ENCODE results near the gene ST6GALNAC3. TPM values are rescaled to one million over a fixed set of nuclear protein-coding genes. Genes with fewer than 3 reads are reported as not detected.

Gene ST6GALNAC3
- total RNA-seq, 1 experiment from 2014 or later, result 0.03 TPM

DNA sequence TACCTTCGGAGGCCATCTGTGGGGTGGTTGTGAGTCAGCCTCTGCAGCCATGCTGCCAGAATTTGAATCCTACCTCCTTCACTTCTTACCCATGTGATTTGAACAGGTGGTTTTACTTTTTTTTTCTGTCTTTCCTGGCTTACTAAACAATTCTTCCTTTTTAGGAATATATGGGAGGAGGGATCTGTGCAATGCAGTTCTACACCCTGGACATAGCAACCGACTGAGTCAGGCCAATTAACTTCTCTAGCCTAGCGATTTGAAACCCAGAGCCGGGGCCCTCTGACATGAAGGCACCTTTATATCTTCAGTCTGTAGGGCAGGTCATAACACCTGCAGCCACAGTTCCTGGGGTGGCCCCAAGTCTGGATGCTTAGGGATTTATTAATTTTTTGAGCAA lies 83.6 kb downstream of the ST6GALNAC3 start:
- peaks cover 1% of the 10 kb centered on the region; the same call in 1 of the 2 replicates for H3K27me3 ChIP-seq (ENCODE audit: control insufficient read depth, insufficient read depth, low read length)
- no peak for TF ChIP-seq SIN3A (IDR thresholded peaks at IDR 0.05; ENCODE audit: borderline replicate concordance, insufficient read depth, low read depth, low read length)
- TF ChIP-seq, protein P1, sequence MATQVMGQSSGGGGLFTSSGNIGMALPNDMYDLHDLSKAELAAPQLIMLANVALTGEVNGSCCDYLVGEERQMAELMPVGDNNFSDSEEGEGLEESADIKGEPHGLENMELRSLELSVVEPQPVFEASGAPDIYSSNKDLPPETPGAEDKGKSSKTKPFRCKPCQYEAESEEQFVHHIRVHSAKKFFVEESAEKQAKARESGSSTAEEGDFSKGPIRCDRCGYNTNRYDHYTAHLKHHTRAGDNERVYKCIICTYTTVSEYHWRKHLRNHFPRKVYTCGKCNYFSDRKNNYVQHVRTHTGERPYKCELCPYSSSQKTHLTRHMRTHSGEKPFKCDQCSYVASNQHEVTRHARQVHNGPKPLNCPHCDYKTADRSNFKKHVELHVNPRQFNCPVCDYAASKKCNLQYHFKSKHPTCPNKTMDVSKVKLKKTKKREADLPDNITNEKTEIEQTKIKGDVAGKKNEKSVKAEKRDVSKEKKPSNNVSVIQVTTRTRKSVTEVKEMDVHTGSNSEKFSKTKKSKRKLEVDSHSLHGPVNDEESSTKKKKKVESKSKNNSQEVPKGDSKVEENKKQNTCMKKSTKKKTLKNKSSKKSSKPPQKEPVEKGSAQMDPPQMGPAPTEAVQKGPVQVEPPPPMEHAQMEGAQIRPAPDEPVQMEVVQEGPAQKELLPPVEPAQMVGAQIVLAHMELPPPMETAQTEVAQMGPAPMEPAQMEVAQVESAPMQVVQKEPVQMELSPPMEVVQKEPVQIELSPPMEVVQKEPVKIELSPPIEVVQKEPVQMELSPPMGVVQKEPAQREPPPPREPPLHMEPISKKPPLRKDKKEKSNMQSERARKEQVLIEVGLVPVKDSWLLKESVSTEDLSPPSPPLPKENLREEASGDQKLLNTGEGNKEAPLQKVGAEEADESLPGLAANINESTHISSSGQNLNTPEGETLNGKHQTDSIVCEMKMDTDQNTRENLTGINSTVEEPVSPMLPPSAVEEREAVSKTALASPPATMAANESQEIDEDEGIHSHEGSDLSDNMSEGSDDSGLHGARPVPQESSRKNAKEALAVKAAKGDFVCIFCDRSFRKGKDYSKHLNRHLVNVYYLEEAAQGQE (IDR thresholded peaks at IDR 0.05; ENCODE audit: insufficient read depth in 1 of 2, low read depth in 2 of 2, low read length in 1 of 2), result no peak
- TF ChIP-seq TCF7L2 (IDR thresholded peaks at IDR 0.05; ENCODE audit: low read depth, low read length), result no peak
- TF ChIP-seq POLR2AphosphoS5 (IDR thresholded peaks at IDR 0.05; ENCODE audit: low read depth, low read length), result no peak
- TF ChIP-seq, protein P2, sequence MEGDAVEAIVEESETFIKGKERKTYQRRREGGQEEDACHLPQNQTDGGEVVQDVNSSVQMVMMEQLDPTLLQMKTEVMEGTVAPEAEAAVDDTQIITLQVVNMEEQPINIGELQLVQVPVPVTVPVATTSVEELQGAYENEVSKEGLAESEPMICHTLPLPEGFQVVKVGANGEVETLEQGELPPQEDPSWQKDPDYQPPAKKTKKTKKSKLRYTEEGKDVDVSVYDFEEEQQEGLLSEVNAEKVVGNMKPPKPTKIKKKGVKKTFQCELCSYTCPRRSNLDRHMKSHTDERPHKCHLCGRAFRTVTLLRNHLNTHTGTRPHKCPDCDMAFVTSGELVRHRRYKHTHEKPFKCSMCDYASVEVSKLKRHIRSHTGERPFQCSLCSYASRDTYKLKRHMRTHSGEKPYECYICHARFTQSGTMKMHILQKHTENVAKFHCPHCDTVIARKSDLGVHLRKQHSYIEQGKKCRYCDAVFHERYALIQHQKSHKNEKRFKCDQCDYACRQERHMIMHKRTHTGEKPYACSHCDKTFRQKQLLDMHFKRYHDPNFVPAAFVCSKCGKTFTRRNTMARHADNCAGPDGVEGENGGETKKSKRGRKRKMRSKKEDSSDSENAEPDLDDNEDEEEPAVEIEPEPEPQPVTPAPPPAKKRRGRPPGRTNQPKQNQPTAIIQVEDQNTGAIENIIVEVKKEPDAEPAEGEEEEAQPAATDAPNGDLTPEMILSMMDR (IDR thresholded peaks at IDR 0.05), result no peak
- no peaks in the 10 kb centered on the region for H3K36me3 ChIP-seq (ENCODE audit: control insufficient read depth, insufficient read depth, low read length)
- in situ Hi-C loops (cut with HindIII; ENCODE audit: low pct_unique_long_range_greater_than_20kb, low sequenced_read_pairs) (no loop called here), intact Hi-C loops (cut with micrococcal nuclease; ENCODE audit: unreplicated experiment) (no loop called here)
- H3K4me3 ChIP-seq (ENCODE audit: low read depth in 2 of 2, low read length in 2 of 2), result no peak overlapping the region
- DNase-seq (ENCODE audit: low read depth, low spot score), result no peak
- ATAC-seq, result no peak
- H3K9me3 ChIP-seq (ENCODE audit: control insufficient read depth, insufficient read depth, low read depth, low read length), result no peaks in the 10 kb centered on the region
- ChIA-PET POLR2A (no interaction called here), CTCF (no interaction called here)
- no peak overlapping the region for H3K27ac ChIP-seq (ENCODE audit: low read length)
- H3K4me1 ChIP-seq (ENCODE audit: control insufficient read depth, insufficient read depth, low read length), result no peaks in the 10 kb centered on the region
- BruUV-seq (replicated peaks), result no TSS peak

- Histone ChIP-seq H3K36me3 (ENCODE audit: control insufficient read depth, insufficient read depth, low read length) (no peaks in the 10 kb centered on the region), H3K9me3 (ENCODE audit: control insufficient read depth, insufficient read depth, low read depth, low read length) (no peaks in the 10 kb centered on the region), H3K27me3 (ENCODE audit: control insufficient read depth, insufficient read depth, low read length) (no peaks in the 10 kb centered on the region), H3K27ac (ENCODE audit: low read length) (no peak overlapping the region), H3K4me1 (ENCODE audit: control insufficient read depth, insufficient read depth, low read length) (no peaks in the 10 kb centered on the region), H3K4me3 (ENCODE audit: low read depth in 2 of 2, low read length in 2 of 2) (no peak overlapping the region)
- POLR2A ChIA-PET, result no interaction called here
- no TSS peak for BruUV-seq (replicated peaks)
- intact Hi-C loops (cut with micrococcal nuclease; ENCODE audit: unreplicated experiment), result no loop called here
- in situ Hi-C loops (cut with HindIII; ENCODE audit: low pct_unique_long_range_greater_than_20kb, low sequenced_read_pairs), result no loop called here
- CTCF ChIA-PET, result no interaction called here
- TF ChIP-seq SIN3A (IDR thresholded peaks at IDR 0.05; ENCODE audit: borderline replicate concordance, insufficient read depth, low read depth, low read length), result no peak
- no peak for TF ChIP-seq TCF7L2 (IDR thresholded peaks at IDR 0.05; ENCODE audit: low read depth, low read length)
- TF ChIP-seq, protein P1 (IDR thresholded peaks at IDR 0.05; ENCODE audit: insufficient read depth in 1 of 2, low read depth in 2 of 2, low read length in 1 of 2), result no peak
- TF ChIP-seq, protein P2 (IDR thresholded peaks at IDR 0.05), result no peak
- ATAC-seq (no peak), DNase-seq (ENCODE audit: low read depth, low spot score) (no peak)
Measured at GRCh38 chr1:76160225-76160624, 85.7 kb downstream of the ST6GALNAC3 start.
